Keratinocyte (primary cell): ENCODE data around the gene TBCE. TPM values are rescaled to one million over a fixed set of nuclear protein-coding genes. Genes with fewer than 3 reads are reported as not detected.

Source experiments
- DNase-seq: peaks from one replicate; pipeline ENCODE4 v3.0.0-alpha.2; 2011; ENCODE audit warnings: low read depth, missing footprints, low spot score
- FAIRE-seq: peaks from 2 replicates; lab custom pipeline; 2011; peaks lifted over from hg19 to GRCh38; lab: Jason Lieb, UNC
- H2AFZ ChIP-seq: 2 replicates; pipeline ENCODE4 v1.6.0; 2012; ENCODE audit warnings: low read length, control low read depth, inconsistent platforms; ENCODE audit not compliant: control insufficient read depth
- H3K27ac ChIP-seq: 2 replicates; pipeline ENCODE4 v1.5.1; 2011; ENCODE audit warnings: low read length; ENCODE audit not compliant: control insufficient read depth, insufficient read depth
- H3K27me3 ChIP-seq: 3 replicates; pipeline ENCODE4 v1.6.0; 2011; ENCODE audit warnings: low read length; ENCODE audit not compliant: control insufficient read depth, insufficient read depth; ENCODE audit errors: extremely low read depth
- H3K36me3 ChIP-seq, 2 experiments: 2 replicates in 1 of 2; 3 replicates in 1 of 2; pipeline ENCODE4 v1.5.1; 2011; ENCODE audit warnings: low read length in 2 of 2, mild to moderate bottlenecking in 1 of 2; ENCODE audit not compliant: control insufficient read depth in 2 of 2, insufficient read depth in 2 of 2; ENCODE audit errors: extremely low read depth in 1 of 2
- H3K4me1 ChIP-seq: 3 replicates; pipeline ENCODE4 v1.5.1; 2011; ENCODE audit warnings: low read length; ENCODE audit not compliant: control insufficient read depth, insufficient read depth; ENCODE audit errors: extremely low read depth
- H3K4me2 ChIP-seq: 3 replicates; pipeline ENCODE4 v1.6.0; 2011; ENCODE audit warnings: low read depth, low read length; ENCODE audit not compliant: control insufficient read depth, insufficient read depth; ENCODE audit errors: extremely low read depth
- H3K4me3 ChIP-seq, 3 experiments: fragments of 200-600 bp in 1 of 3; sonication (generic) in 1 of 3; 2 replicates in 2 of 3; 3 replicates in 1 of 3; pipeline ENCODE4 v1.5.1; 2011 to 2016; ENCODE audit warnings: low read length in 3 of 3, mild to moderate bottlenecking in 3 of 3, control low read depth in 2 of 3, inconsistent platforms in 1 of 3, low read depth in 1 of 3, mixed read lengths in 1 of 3, mixed run types in 1 of 3, moderate library complexity in 1 of 3; ENCODE audit not compliant: control insufficient read depth in 2 of 3, insufficient read depth in 2 of 3; ENCODE audit errors: extremely low read depth in 1 of 3
- H3K79me2 ChIP-seq: 2 replicates; pipeline ENCODE4 v1.6.0; 2012; ENCODE audit warnings: low read length; ENCODE audit not compliant: control insufficient read depth, insufficient read depth
- H3K9ac ChIP-seq: 3 replicates; pipeline ENCODE4 v1.6.0; 2011; ENCODE audit warnings: low read length; ENCODE audit not compliant: control insufficient read depth, insufficient read depth; ENCODE audit errors: extremely low read depth
- H3K9me1 ChIP-seq: 3 replicates; pipeline ENCODE4 v1.6.0; 2011; ENCODE audit warnings: low read length; ENCODE audit not compliant: control insufficient read depth, insufficient read depth; ENCODE audit errors: extremely low read depth
- H3K9me3 ChIP-seq: 2 replicates; pipeline ENCODE4 v1.5.1; 2012; ENCODE audit warnings: low read depth, low read length; ENCODE audit not compliant: control insufficient read depth
- H4K20me1 ChIP-seq: 3 replicates; pipeline ENCODE4 v1.6.0; 2011; ENCODE audit warnings: low read length; ENCODE audit not compliant: control insufficient read depth, insufficient read depth; ENCODE audit errors: extremely low read depth
- CTCF ChIP-seq, 3 experiments: IDR thresholded peaks in 1 of 3; conservative IDR thresholded peaks in 1 of 3; optimal IDR thresholded peaks in 1 of 3; 2 replicates in 2 of 3; 3 replicates in 1 of 3; pipeline versions ENCODE3 to v1.5.1; 2011; ENCODE audit warnings: low read length in 3 of 3, mild to moderate bottlenecking in 3 of 3, moderate library complexity in 2 of 3, control low read depth in 1 of 3, inconsistent platforms in 1 of 3; ENCODE audit not compliant: insufficient read depth in 2 of 3; ENCODE audit errors: extremely low read depth in 1 of 3
- EZH2 ChIP-seq: IDR thresholded peaks from one replicate; pipeline ENCODE4 v1.6.1; 2012; ENCODE audit warnings: inconsistent platforms, mild to moderate bottlenecking, low read length, moderate library complexity
- dilution Hi-C: fragments of 300-500 bp; cut with MboI; formaldehyde crosslinking; loops from one replicate; pipeline ENCODE4 v1.7.0; 2020; ENCODE audit warnings: low sequenced_read_pairs; ENCODE audit not compliant: extremely low pct_ligation_motif_present
- polyA plus RNA-seq, 5 experiments: library from polyadenylated mRNA; depleted of rRNA in 3 of 5; stranded (reverse) in 3 of 5; stranded (forward) in 1 of 5; unstranded in 1 of 5; fragments of >200 nt; gene quantifications; 1 replicate in 1 of 5; 2 replicates in 3 of 5; 3 replicates in 1 of 5; pipeline versions ENCODE4 v1.2.1 to v1.2.3, GENCODE V29; 2011 to 2012; ENCODE audit warnings: missing spikeins in 2 of 5, low read depth in 1 of 5, low replicate concordance in 1 of 5

Gene TBCE
- polyA plus RNA-seq, 1 donor (not counting 4 experiments of a cell fraction or from before 2014, with no cell fraction given), result 27.5 TPM

DNA sequence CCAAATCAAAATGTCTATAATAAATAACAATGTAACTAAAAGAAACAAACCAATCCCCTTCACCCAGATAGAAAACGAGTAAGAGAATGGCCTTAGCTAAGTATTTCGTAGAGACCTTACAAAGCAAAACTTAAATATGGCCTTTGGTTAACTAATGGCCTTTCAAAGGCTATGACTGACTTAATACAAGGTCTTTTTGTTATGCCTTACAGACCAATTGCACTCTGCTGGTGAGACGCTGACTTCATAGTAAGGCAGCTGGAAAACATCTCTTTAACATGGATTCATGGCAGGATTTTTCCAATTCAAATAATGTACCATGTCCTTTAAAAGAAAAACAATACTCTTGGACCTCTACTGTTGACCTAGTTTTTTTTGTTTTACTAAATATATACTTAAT lies 15.8 kb upstream of the TBCE start:
- Histone ChIP-seq H2AFZ (no peak overlapping the region), H3K36me3 (no peaks in the 10 kb centered on the region), H3K9me1 (no peaks in the 10 kb centered on the region), H3K27me3 (no peaks in the 10 kb centered on the region), H3K4me3 (no peak overlapping the region), H3K9me3 (no peaks in the 10 kb centered on the region), H4K20me1 (no peaks in the 10 kb centered on the region), H3K27ac (no peak overlapping the region), H3K4me1 (no peaks in the 10 kb centered on the region), H3K79me2 (no peaks in the 10 kb centered on the region), H3K4me2 (no peak overlapping the region), H3K9ac (no peak overlapping the region)
- FAIRE-seq, result no peak
- no peak for DNase-seq
- TF ChIP-seq EZH2 (no peak), CTCF (optimal IDR thresholded peaks at IDR 0.05 in 1 of 3, IDR thresholded peaks at IDR 0.05 in 1 of 3, conservative IDR thresholded peaks at IDR 0.05 in 1 of 3; ENCODE audit: extremely low read depth in 1 of 3, insufficient read depth in 2 of 3, low read length in 3 of 3) (no peak)
- dilution Hi-C loops, result no loop called here

- Histone ChIP-seq H3K36me3 (no peaks in the 10 kb centered on the region), H3K4me1 (no peaks in the 10 kb centered on the region), H3K9me3 (no peaks in the 10 kb centered on the region), H3K79me2 (no peaks in the 10 kb centered on the region), H3K27ac (no peak overlapping the region), H3K27me3 (no peaks in the 10 kb centered on the region), H3K9ac (no peak overlapping the region), H2AFZ (no peak overlapping the region), H3K4me3 (no peak overlapping the region), H3K9me1 (no peaks in the 10 kb centered on the region), H4K20me1 (no peaks in the 10 kb centered on the region), H3K4me2 (no peak overlapping the region)
- FAIRE-seq (no peak), DNase-seq (no peak)
- no peak for TF ChIP-seq CTCF (optimal IDR thresholded peaks at IDR 0.05 in 1 of 3, IDR thresholded peaks at IDR 0.05 in 1 of 3, conservative IDR thresholded peaks at IDR 0.05 in 1 of 3; ENCODE audit: extremely low read depth in 1 of 3, insufficient read depth in 2 of 3, low read length in 3 of 3)
- TF ChIP-seq EZH2, result no peak
- dilution Hi-C loops, result no loop called here
Observed at GRCh38 chr1:235351898-235352297, 15.3 kb upstream of the TBCE start.
